GM21528 (cell line): Measurements from ENCODE around the gene GAS2L2.

Experiments
- ATAC-seq: cut with Tn5 transposase; IDR thresholded peaks from one replicate; pipeline ENCODE4 v1.9.1; 2021; ENCODE audit warnings: mild to moderate bottlenecking, moderate library complexity; ENCODE audit not compliant: unreplicated experiment, low FRiP score

GAS2L2 gene

GRCh38 chr17:35730400-35731005 is 22.5 kb downstream of the GAS2L2 start:
- ATAC-seq = no peak

DNA sequence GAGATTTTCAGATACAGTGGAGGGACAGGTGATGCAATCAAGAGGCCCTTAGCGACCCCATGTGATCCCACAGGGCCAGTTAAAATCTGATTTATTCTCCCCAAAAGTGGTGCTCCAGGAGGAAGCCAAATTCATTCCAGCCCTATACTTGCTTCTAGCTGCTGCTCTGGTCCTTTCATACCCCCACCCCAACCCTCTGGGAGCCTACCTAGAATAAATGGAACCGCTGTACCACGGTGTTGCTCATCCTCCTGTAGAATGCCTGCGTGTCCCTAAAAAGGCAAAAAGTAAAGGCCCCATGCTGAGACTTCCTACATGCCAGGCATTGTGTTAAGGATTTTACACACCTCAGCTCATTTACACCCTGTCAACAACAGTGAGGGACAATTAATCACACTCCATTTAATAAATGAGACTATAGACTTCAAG is 23.6 kb downstream of the GAS2L2 start:
- no peak for ATAC-seq

DNA sequence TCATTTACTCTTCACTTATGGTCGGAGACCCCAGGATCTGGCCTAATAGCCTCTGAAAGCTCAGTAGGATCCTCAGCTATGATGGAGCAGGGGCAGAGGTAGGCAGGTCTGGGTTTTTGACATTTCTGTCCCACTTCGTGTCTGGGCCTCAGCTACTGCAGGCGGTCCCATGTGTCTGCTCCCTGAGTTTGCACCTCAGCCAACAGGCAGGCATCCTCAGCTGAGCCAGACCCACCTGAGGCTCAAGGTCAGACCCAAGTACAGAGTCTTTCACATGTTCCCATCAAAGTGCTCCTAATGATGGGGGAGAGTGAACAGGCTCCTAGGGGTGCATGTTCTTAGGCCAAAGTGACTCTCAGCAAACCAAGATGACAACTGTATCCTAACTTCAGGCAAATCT is 24.5 kb downstream of the GAS2L2 start:
- no peak for ATAC-seq

- ATAC-seq = no peak
Observed at GRCh38 chr17:35727635-35728034, 25.4 kb downstream of the GAS2L2 start.

GRCh38 chr17:35726953-35727460 is 26.0 kb downstream of the GAS2L2 start:
- no peak for ATAC-seq

DNA sequence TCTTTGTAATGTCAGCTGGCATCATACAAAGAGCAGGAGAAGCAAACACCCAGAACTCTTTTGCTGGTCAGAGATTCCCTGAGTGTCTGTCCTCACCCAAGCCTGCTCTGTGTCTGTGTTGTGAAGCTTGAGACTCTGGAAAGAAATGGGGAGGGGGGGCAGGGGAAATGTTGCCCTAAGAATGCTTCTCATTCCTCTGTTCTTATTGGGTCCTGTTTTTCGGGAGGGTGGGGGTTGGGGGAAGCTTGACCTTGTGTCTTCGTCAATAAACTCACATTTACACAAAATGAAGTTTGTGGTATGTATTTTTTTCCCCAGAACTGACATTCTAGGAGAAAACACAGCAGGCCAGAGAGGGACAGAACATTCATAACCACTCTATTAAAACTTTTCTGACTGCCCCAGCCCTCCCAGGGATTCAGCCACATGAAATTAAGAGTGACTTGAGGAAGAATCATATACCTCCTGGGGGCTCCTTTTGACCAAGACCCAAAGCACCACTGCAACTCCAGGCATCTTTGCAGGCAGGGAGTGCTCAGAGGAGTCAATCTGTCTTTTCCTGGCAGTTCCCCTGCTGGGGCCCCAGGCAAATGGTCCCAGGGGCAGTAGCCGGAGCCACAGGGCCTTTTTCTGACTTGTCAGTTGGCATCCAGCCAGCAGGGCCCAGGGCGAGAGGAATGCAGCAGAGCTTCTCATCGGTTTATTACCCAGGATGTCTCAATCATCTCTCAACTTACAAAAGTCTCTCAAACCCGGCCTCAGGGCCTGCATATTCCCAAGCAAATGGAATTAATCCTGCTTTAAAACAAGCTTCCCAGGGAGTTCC is 26.7 kb downstream of the GAS2L2 start:
- no peak for ATAC-seq

- ATAC-seq = no peak
Observed at GRCh38 chr17:35725802-35726126, 27.3 kb downstream of the GAS2L2 start.

- ATAC-seq = no peak
Observed at GRCh38 chr17:35725058-35725457, 28.0 kb downstream of the GAS2L2 start.

DNA sequence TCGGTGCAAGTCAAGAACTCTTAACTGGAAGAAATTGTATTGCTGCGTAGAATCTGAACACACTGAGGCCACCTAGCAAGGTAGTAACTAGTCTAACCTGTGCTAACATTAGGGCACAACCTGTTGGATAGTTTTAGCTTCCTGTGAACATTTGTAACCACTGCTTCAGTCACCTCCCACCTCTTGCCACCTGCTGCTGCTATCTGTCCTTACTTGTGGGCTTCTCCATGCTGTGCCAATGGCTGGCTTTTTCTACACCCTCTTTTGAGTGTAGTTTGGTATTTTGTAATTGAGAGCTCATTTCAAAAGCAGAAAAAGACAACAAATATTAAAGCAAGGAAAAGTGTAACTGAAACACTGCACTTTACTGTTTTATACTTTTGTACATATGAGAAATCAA is 29.3 kb downstream of the GAS2L2 start:
- no peak for ATAC-seq

DNA sequence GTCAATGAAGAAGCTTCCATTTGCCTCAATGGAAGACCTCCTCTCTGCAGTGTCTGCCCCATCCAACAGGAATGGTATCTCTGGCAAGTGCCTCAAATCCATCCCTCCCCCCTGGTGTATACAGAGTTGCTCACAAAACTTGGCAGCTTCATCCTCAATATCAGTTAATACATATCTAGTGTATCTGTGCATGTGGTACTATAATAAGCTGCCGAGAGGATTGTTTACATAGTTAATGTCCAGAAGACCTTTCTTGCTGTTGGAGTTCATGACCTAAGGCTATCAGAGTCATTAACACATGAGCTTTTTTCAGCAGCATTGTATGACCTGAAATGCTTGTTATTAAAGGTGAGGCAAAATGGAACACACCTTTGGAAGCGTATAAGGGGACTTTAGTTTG is 35.6 kb downstream of the GAS2L2 start:
- ATAC-seq = no peak

DNA sequence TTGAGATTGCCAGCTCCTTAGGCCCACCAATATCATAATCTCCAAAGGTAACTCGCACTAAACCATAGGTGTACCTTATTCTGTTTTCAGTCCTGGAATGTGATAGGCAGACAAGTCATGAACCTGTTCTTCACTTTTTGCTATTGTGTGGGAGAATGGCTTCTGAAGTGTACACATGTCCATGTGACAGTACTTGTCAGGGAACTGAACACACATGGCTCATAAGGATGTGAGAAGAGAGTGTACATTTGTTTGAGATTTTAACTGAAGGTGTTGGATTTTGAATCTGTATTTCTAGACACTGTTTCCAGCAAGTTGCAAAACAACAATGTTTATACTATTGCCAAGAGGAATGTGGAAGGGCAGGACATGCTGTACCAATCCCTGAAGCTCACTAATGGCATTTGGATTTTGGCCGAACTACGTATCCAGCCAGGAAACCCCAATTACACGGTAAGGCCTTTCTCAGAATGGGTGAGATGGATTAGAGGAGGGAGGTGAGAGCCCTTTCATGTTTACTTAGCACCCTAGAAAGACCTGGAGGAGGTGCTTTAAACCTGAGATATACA is 36.1 kb downstream of the GAS2L2 start:
- no peak for ATAC-seq

DNA sequence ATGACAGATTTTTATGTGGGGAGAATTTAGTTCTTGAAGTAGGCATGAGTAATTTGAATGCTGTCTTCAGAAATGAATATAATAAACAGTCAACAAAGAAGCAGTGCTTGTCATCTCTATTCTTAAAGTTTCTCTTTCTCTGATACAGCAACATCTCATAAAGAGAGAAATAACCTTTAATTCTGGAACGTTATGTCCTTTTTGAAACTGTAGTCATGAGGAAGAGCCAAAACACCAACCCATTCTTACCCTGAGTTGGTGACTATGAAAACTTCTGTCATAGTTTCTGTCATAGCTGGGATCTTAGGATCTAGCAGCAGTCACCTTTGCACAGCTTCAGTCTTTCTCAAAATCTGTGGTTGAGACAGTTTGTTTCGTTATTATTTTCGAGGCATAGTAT is 36.9 kb downstream of the GAS2L2 start:
- ATAC-seq = no peak

DNA sequence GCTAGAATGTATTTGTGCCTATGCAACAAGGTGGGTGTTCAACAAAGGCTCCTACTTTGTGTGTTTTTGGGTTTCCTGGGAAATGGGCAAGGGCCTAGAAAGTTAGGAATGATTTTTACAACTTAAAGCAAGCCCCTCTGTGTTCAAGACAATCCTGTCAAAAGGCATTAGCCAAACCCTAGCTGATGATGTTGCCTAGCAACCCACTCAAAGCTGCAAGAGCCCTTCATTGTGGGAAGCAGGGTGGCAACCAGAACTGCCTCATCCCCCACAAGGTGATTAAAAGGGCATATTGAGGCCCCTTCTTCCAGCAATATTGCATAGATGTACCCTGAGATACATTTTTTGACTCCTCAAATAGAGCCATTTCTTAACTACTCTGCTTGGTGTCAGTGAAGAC is 37.6 kb downstream of the GAS2L2 start:
- ATAC-seq = no peak

DNA sequence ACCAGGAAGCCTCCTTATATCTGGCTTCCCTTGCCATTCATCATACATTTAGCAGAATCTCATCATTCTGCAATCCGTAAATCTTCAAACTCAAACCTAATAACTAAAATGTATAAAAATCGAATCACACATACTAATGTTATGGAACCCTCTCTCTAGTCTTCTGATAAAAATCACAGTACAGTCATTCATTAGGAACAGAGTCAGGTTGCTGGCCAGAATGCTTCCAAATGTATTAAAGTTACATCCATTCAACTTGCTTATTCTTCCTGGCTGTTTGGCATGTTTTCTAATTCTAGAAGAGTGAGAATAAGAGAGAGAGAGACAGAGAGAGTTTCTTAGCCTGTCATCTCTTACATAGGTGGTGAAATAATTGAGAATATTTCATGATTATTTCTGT is 38.1 kb downstream of the GAS2L2 start:
- no peak for ATAC-seq

DNA sequence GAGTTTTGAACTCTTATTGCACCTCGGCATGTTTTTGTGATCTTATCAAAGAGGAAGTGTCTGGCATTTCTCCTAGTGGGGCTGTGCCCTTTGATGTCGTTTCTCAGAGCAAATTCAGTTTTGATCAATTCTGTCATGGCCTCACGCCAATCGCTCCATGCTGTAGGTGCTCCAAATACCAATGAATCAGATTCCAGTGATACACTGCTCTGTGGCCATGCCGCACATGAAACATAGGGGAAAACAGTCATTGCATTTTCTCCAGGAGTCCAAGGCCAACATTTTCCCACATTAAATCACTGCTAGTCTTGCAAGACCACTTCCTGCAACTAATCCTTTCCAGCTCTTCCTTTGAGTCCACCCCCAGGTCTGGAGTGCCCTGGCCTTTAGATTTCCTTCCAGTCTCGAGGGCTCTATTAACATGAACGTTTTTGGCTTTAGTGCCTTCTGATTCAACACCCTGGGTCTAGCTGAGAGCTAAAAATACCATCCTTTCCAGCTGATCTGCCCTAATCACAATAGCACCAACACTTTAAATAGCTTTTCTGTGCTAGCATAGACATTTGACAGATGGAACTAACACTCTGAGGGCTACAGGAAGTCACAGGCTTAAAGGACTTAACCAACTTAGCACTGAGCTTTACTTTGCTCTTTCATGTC is 39.8 kb downstream of the GAS2L2 start:
- ATAC-seq = no peak

GRCh38 chr17:35710950-35711349 is 42.1 kb downstream of the GAS2L2 start:
- no peak for ATAC-seq

- ATAC-seq = no peak
Observed at GRCh38 chr17:35709874-35710273, 43.2 kb downstream of the GAS2L2 start.

- ATAC-seq = no peak
Observed at GRCh38 chr17:35708951-35709350, 44.1 kb downstream of the GAS2L2 start.

GRCh38 chr17:35708149-35708548 is 44.9 kb downstream of the GAS2L2 start:
- no peak for ATAC-seq

DNA sequence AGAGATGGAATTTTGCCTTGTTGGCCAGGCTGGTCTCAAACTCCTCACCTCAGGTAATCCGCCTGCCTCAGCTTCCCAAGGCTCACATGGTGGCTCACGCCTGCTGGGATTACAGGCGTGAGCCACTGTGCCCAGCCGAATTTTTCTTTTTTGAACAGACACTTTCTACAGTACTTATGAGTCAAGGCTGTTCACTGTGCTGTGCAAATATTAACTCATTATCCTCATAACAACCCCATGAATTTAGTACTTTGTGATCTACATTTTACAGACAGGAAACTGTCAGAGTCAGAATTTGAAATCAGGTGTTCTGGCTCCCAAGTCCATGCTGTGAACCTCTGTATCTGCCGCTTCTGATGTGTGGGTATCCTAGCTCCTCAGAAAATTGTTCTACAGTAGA is 47.3 kb downstream of the GAS2L2 start:
- no peak for ATAC-seq

DNA sequence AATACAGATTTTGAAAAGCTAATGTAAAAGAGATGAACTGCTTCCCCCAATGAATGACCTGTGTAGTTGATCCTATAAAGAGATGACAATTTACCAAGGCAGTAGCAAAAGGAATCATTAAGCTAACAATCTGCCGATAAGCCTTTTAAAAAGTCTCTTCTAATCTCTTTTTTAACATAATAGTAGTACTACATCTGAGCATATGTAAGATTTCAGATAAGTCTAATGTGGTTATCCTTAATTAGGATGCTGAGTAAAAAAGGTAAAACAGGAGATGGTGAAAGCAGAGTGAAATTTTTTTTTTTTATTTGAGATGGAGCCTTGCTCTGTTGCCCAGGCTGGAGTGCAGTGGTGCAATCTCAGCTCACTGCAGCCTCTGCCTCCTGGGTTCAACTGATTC is 47.8 kb downstream of the GAS2L2 start:
- ATAC-seq = no peak
